HG03575 (cell line): ENCODE measurements around the gene HSPA1A.
"Not testable (repeated sequence)": the region's sequence is repeated elsewhere in the genome, so short reads cannot be mapped to it uniquely, and the experiment has no call there.

Experiments
- ATAC-seq: cut with Tn5 transposase; IDR thresholded peaks from one replicate; pipeline ENCODE4 v1.9.1; 2021; ENCODE audit not compliant: unreplicated experiment, insufficient number of reproducible peaks, low FRiP score; ENCODE audit errors: extremely low read depth

HSPA1A gene

DNA sequence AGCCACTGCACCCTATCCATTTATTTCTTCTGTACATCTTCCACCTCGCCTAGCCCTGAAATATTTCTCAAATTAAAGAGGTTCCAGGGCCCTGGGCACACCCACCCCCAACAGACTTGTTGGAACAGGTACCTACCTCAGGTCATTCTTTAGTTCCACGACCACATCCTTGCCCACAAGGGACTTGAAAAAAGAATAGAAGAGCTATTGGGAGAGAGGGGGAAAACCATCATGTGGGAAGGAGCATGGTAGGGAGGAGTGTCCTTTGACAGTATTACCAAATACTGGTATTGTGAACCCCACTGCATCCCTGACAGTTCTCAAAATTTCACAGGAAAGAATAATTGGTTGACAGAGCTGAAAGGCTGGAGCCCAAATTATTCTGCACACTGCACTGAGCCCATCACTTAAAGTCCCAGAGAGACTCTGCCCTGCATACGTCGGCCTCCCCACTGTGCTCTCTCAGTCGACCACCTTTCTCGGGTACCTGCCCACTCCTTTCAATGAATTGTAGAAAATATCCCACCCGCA, 9.3 kb upstream of the HSPA1A start:
- no peak for ATAC-seq

- ATAC-seq: no peak
Measured at GRCh38 chr6:31806470-31807272, 8.7 kb upstream of the HSPA1A start, which contains the start of gene LSM2. Gene LSM2 (minus strand): TSS chr6:31806966. CDS start chr6:31806757, 209 bp downstream.

DNA sequence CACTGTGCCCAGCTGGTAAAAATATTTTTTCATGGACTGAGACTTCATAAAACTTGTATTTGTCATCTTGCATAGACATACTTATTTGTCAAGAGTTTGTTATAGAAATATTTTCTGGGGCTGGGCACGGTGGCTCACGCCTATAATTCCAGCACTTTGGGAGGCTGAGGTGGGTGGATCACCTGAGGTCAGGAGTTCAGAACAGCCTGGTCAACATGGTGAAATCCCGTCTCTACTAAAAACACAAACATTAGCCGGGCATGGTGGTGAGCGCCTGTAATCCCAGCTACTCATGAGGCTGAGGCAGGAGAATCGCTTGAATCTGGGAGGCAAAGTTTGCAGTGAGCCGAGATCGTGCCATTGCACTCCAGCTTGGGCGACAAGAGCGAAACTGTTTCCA, 6.7 kb upstream of the HSPA1A start:
- ATAC-seq: not testable (repeated sequence)

- ATAC-seq: no peak
Measured at GRCh38 chr6:31811645-31812044, 3.7 kb upstream of the HSPA1A start.

GRCh38 chr6:31813465-31813849, 1.9 kb upstream of the HSPA1A start:
- ATAC-seq: no peak

DNA sequence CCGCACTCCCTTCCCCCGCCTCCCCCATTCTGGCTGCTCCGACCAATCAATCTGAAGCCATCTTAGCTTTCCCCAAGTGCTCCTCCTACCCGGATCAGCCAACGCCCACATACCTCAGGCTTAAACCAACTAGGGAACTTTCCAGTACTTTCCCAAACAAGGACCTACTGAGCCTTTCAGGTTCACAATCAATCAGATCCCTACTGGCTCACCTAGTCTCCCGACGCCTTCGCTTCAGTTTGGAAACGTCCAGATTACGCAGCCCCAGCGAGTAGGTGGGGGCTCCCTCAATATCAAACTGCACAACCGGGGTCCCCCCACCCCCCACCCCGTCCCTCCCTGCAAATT, 692 bp upstream of the HSPA1A start:
- ATAC-seq: no peak

GRCh38 chr6:31817133-31817928, 2.0 kb downstream of the HSPA1A start:
- not testable (repeated sequence) for ATAC-seq

GRCh38 chr6:31817929-31818511, 2.7 kb downstream of the HSPA1A start:
- not testable (repeated sequence) for ATAC-seq

DNA sequence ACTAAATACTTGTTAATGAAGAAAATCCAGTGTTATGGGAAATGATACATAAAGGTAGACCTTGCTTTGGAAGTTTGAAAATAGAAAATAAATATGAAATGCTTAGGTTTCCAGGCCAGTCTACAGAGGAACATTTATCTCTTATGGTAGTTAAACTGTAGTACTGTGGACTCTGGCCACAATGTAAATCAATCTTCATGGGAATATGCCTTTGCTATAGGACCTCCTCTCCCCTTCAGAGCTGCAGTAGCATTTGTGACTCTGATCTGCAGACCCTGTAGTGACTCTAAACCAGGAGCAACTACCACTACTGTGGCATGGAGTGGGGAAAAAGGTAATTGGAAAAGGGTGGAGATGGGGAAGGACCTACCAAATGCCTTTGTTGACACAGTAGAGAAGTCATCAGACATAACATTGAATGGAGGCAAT, 4.5 kb downstream of the HSPA1A start:
- ATAC-seq: no peak

- not testable (repeated sequence) for ATAC-seq
Measured at GRCh38 chr6:31820399-31820798, 5.1 kb downstream of the HSPA1A start.

DNA sequence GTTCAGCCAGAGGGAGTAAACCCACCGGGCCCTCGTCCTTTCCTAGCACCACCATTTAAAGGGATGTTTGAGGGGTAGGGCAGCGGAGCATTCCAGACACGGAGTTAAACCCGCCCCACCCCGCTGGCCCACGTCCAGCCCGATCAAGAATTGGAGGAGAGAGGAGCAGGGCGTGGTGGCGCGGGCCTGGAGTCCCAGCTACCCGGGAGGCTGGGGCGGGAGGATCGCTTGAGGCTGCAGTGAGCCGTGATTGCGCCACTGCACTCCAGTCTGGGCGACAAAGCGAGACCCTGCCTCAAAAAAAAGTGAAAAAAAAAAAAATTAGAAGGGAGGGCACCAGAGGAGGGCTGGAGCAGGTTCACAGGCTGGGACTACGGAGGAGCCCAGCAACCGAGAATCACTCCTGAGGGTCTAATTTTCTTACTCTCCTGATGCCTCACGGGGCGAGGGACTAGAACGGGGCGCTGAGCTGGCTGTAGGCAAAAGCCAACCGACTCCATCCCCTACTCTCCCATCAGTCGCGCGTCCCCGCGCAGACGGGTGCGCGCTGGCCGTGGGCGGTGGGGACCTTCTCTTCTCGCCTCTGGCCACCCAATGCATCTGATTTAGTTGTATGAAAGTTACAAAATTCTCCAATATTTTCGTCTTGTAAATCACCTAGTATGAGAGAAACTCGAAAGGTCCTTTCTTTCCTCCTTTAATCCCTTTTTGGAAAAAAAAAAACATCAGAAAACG, 6.1 kb downstream of the HSPA1A start:
- no peak for ATAC-seq

DNA sequence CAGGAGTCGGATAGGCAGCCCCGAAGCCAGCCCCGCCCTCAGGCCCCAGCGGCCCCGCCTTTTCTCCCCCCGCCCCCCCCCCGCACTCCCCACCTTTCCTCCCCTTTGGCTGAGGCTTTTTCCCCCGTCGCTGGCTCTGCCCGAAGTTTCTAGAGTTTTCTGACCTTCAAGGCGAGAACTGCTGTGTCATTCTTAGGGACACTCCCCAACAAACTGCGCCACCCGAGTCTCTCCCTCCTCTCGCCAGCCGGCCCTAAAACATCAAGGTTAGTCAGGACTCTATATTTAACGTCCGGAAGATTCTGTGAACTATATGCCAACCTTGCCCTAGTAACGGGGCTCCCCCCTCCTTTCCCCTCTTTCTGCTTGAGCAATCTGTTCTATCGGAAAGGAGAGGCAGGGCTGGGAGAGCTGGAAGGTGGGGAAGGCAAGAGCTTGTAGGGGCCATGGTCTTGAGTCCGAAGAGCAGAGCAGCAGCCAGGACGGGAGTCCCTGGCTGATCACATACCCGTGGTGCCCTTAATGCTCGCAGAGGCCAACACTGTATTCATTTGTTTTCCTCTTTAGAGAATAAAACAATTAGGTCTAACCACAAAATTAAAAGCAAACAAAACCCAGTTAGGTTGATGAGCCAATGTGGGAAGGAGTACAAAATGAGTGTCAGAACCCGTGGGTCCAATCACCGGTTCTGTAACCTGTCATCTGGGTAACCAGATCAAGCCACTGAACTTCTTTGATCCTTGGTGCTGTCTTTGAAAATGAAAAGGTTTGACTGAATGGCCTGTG, 6.9 kb downstream of the HSPA1A start:
- no peak for ATAC-seq

DNA sequence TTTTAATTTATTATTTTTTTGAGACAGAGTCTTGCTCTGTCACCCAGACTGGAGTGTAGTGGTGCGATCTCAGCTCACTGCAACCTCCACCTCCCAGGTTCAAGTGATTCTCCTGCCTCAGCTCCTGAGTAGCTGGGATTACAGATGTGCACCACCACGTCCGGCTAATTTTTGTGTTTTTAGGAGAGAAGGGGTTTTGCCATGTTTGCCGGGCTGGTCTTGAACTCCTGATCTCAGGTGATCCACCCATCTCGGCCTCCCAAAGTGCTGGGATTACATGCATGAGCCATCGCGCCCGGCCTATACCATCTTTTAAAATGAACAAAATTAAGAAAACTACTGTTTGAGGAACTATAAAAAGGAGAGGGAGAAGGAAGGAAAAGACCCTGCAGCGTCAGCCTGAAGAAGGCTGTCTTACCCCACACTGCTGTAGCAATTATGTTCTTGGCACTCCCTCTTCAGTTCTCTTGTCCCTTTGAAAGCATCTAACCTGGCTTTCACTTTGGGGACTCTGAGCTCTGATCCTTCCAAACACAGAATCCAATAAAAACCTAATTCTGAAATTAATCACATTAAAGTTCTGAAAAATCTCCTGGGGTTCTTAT, 8.4 kb downstream of the HSPA1A start:
- ATAC-seq: not testable (repeated sequence)

DNA sequence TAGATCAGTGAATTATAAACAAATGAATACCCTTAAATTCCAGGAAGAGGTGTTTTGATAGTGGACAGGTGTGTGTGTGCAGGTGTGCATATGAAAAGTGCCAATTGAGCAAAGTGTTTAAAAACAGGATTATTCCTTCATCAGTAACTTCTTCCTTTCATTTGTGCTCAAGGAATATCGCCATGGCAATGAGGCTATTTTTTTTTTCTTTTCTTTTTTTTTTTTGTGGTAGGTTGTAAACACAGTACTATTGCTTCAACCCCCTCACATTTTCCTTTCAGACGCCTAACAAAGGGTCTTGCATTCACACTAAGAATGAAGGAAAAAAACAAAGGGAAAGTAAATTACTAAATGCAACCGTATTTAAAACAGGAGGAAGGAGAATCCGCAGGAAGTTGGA, 10.2 kb downstream of the HSPA1A start:
- no peak for ATAC-seq

DNA sequence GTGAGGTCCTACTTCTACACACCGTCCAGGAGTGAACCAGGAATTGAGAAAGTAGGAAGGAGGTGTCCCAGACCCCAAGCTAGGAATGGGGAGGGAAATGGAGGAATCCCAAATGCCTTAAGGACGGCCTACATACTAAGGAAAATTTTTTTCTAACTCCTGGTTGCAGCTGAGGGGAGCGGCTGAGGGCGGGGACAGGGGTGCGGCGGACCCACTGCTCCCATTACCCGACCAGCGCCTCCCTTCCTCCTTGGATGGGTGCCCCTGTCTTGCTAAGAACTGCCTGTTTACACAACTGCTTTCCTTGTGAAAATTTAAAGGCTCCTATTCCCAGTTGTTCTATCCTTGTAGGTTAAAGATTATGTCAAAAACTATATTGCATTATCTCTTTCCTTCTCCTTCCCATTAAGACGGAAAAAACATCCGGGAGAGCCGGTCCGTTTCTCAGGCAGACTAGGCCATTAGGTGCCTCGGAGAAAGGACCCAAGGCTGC, 11.5 kb downstream of the HSPA1A start:
- no peak for ATAC-seq

DNA sequence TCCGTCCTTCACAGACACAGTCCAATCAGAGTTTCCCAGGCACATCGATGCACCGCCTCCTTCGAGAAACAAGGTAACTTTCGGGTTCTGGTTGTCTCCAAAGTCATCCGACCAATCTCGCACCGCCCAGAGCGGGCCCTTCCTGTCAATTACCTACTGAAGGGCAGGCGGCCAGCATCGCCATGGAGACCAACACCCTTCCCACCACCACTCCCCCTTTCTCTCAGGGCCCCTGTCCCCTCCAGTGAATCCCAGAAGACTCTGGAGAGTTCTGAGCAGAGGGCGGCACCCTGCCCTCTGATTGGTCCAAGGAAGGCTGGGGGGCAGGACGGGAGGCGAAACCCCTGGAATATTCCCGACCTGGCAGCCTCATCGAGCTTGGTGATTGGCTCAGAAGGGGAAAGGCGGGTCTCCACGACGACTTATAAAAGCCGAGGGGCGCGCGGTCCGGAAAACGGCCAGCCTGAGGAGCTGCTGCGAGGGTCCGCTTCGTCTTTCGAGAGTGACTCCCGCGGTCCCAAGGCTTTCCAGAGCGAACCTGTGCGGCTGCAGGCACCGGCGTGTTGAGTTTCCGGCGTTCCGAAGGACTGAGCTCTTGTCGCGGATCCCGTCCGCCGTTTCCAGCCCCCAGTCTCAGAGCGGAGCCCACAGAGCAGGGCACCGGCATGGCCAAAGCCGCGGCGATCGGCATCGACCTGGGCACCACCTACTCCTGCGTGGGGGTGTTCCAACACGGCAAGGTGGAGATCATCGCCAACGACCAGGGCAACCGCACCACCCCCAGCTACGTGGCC, 12.1 kb downstream of the HSPA1A start, which contains the start of gene HSPA1B:
Gene HSPA1B, plus strand, starts transcription at position 453 of the 794 bp plus-strand sequence. Its CDS starts 213 bp downstream, at position 666.
- peak; percentile 52 for ATAC-seq
